Measurements from ENCODE around the gene TRIP13. TPM values are rescaled to one million over a fixed set of nuclear protein-coding genes. Genes with fewer than 3 reads are reported as not detected.

TRIP13 gene
- total RNA-seq, 2 donors from 2014 or later = 0.20 to 0.93 TPM

DNA sequence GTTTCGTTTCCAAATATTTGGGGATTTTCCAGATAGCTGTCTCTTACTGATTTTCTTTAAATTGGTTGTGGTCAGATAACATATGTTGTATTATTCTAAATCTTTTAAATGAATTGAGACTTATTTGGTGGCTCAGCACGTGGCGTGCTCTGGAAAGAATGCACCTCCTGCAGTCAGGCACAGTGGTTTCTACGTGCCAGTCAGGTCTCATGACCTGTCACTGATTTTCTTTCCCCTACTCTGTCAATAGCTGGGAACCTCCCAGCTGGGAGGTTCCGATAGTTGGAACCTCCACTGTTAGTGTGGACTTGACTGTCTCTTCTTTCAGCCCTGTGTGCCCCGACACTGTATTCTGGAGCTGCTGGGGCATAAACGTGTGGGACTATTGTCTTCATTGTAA is 27.6 kb downstream of the TRIP13 start:
- Histone ChIP-seq H3K4me1 (peaks cover 0 to 7% of the 10 kb centered on the region in 2 donors), H3K27ac (no peak overlapping the region), H3K36me3 (no peaks in the 10 kb centered on the region), H3K4me3 (no peak overlapping the region), H3K27me3 (no peaks in the 10 kb centered on the region), H3K9me3 (no peaks in the 10 kb centered on the region)
- TF ChIP-seq, protein P1, sequence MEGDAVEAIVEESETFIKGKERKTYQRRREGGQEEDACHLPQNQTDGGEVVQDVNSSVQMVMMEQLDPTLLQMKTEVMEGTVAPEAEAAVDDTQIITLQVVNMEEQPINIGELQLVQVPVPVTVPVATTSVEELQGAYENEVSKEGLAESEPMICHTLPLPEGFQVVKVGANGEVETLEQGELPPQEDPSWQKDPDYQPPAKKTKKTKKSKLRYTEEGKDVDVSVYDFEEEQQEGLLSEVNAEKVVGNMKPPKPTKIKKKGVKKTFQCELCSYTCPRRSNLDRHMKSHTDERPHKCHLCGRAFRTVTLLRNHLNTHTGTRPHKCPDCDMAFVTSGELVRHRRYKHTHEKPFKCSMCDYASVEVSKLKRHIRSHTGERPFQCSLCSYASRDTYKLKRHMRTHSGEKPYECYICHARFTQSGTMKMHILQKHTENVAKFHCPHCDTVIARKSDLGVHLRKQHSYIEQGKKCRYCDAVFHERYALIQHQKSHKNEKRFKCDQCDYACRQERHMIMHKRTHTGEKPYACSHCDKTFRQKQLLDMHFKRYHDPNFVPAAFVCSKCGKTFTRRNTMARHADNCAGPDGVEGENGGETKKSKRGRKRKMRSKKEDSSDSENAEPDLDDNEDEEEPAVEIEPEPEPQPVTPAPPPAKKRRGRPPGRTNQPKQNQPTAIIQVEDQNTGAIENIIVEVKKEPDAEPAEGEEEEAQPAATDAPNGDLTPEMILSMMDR (IDR thresholded peaks at IDR 0.05) = no peak
- no peak for DNase-seq (ENCODE audit: low spot score)

DNA sequence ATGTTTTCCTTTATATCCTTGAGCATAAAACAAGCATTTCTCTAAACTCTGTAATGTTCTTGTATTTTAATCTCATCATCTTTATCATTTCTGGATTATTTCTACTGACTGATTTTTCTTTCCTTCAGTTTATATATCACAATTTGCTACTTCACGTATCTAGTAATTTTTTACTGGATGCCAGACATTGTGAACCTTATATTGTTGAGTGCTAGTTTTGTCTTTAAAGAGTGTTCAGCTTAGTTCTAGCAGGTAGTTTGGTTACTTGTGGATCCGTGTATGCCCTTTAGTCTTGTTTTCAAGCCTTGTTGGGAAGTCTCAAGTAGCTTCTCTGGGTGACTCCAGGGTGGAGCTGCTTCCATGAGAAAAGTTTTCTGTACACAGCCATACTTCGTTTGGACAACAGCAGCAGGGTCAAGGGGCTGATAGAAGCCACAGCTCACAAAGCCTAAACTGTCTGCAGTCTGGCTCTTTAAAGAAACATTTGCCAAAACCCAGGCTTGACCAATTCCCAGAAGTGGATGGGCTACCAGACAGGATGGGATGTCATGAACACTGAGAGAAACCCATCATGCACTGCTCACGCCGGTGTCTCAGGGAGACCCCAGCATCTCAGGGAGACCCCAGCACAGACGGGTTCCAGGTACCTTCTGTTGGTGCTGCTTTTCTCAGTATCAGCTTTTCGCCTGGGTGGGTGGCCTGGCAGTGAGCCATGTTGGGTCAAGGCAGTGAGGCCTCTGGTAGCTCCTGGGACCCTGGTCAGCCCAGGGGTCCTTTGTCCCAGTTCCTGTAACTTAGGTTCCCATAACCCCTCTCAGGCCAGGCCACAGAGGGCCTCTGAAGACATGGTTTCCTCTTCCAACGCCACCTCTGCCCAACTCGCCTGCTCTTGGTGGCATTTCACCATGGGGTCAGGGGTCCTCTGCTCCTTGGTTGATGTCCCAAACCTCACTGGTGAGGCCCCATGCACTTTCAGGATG is 29.1 kb downstream of the TRIP13 start:
- TF ChIP-seq, protein P1 (IDR thresholded peaks at IDR 0.05) = no peak

DNA sequence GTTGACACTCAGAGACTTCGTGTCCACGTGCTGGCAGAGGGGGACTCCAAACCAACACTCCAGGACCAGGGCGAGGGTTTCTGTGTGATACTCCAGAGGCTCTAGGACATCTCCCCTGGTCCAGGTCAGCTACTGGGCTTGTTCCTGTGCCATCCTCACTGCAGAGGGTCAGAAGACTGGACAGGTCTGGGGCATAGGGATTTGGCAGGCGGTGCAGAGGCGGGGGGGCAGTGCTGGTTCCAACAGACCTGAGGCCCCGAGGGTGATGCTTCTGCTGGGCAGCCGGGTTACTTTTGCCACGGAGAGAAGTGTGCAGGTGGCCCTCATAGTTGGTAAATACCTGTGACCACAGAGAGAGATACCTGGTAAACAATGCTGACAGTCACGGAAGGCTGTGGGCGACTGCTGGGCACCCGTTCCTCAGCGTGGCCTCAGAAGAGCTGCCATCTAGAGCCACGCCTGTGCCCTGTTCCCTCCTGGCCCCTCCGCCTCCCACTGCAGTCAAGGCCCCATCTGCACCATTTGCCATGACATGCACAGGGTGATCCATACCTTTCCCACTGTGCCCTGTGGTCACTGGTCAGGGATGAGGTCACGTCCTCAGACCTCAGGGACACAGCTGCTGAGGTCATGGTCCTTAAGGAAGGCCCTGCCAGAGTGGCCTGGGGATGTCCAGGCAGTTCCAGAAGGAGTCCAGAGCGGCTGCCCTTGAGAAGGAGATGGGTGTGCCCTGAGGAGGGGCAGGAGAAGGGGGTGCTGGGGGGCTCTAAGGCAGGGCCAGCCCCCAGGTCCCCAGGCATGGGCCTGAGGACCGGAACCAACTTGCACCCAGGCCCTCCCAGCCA is 30.0 kb downstream of the TRIP13 start:
- H3K27ac ChIP-seq = no peak overlapping the region
- H3K4me3 ChIP-seq = no peak overlapping the region
- no peaks in the 10 kb centered on the region for H3K36me3 ChIP-seq
- no peaks in the 10 kb centered on the region for H3K9me3 ChIP-seq
- TF ChIP-seq, protein P1 (IDR thresholded peaks at IDR 0.05) = no peak
- H3K4me1 ChIP-seq = peaks cover 0 to 11% of the 10 kb centered on the region in 2 donors
- H3K27me3 ChIP-seq = no peaks in the 10 kb centered on the region
- DNase-seq (ENCODE audit: low spot score) = no peak

More for the DNA sequence above, 29.1 kb downstream of the TRIP13 start:
- H3K27me3 ChIP-seq = no peaks in the 10 kb centered on the region
- peaks cover 0 to 7% of the 10 kb centered on the region in 2 donors for H3K4me1 ChIP-seq
- no peak overlapping the region for H3K4me3 ChIP-seq
- H3K27ac ChIP-seq = no peak overlapping the region
- no peaks in the 10 kb centered on the region for H3K9me3 ChIP-seq
- DNase-seq (ENCODE audit: low spot score) = no peak
- H3K36me3 ChIP-seq = no peaks in the 10 kb centered on the region

DNA sequence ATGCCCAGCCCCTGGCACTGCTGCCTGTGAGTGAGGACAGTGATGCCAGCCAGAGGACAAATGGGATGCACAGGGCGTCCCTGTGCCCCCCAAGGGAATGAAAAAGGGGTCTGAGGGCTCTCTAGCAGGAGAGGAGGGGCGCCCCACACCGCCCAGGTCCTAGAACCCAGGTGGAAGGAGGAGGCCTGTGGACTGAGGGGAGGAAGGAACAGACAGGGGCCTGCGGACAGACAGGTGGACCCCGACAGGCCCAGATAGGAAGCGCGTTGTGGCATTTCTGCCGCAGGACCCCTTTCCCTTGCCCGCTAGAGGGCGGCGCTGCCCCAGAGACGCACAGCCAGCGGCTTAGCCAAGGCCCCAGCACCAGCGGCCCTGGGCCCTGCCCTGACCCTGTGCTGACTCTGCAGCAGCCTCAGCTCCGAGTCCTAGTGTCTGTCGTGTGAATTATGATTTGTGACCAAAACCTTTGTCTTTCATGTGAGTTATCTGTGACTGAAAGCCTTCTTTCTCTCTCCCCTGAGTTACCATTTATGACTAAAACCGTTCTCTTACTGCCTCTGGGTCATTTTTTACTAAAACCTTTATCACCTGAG is 30.7 kb downstream of the TRIP13 start:
- H3K9me3 ChIP-seq = no peaks in the 10 kb centered on the region
- DNase-seq (ENCODE audit: low spot score) = peak; percentile 77
- no peak overlapping the region for H3K4me3 ChIP-seq
- TF ChIP-seq, protein P1 (IDR thresholded peaks at IDR 0.05) = peak; percentile 59 to 92
- H3K4me1 ChIP-seq = peaks cover 0 to 11% of the 10 kb centered on the region in 2 donors
- no peaks in the 10 kb centered on the region for H3K36me3 ChIP-seq
- no peaks in the 10 kb centered on the region for H3K27me3 ChIP-seq
- H3K27ac ChIP-seq = no peak overlapping the region

DNA sequence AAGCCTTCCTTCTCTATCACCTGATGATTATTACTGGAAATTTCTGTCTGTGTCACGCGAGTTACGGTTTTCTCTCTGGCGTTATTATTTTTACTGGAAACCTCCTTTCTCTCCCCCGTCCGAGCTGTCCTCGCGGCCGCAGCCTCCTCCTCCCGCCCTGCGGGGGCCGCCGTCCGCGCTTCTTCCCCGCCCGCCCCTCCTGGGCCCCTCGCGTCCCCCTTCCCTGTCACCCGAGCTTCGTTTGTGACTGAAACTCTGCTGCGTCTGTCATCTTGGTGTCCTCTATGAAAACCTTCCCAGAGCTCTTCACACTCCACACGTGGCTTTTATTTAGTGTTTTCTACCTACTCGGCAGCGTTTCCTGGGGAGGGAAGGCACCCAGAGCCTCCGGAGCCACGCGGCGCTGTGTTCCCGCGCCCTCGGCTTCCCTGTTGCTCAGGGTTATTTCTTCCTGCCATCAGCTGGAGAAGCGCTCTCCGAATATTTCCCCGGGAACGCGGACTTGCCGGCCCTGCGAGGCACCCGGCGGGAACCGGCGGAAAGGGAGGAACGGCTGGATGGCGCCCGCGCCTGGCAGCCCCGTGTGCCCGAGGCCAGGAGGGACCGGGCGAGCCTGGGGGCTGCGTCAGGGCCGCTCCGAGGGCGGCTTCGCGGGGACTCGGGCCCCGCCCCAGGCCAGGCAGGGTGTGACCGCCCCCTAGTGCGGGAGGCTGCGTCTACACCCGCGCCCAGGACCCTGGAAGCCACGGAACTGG is 33.9 kb downstream of the TRIP13 start:
- H3K9me3 ChIP-seq = no peaks in the 10 kb centered on the region
- H3K36me3 ChIP-seq = no peaks in the 10 kb centered on the region
- TF ChIP-seq, protein P1 (IDR thresholded peaks at IDR 0.05) = peak; percentile 21 to 59
- H3K27me3 ChIP-seq = no peaks in the 10 kb centered on the region
- peak overlapping the region; percentile 16 to 41 for H3K4me3 ChIP-seq
- no peak overlapping the region for H3K27ac ChIP-seq
- H3K4me1 ChIP-seq = peaks cover 0 to 11% of the 10 kb centered on the region in 2 donors
- DNase-seq (ENCODE audit: low spot score) = no peak
